ENCODE results near the gene ABCG2. TPM values are rescaled to one million over a fixed set of nuclear protein-coding genes. Genes with fewer than 3 reads are reported as not detected.

The ABCG2 gene
- total and polyA plus RNA-seq, 2 of the 4 experiments (the other 2 are of a cell fraction) = 0.50 to 1.1 TPM

- no peak overlapping the region for H3K4me2 ChIP-seq (ENCODE audit: low read depth, low read length)
- H3K18ac ChIP-seq (ENCODE audit: low read depth, low read length) = no peak overlapping the region
- intact Hi-C loops (cut with micrococcal nuclease) = no loop called here
- no peaks in the 10 kb centered on the region for H3K36me3 ChIP-seq (ENCODE audit: control insufficient read depth, insufficient read depth, low read length)
- H3K79me1 ChIP-seq (ENCODE audit: low read depth in 1 of 2, low read length in 2 of 2) = no peaks in the 10 kb centered on the region
- no peak overlapping the region for H3K27ac ChIP-seq (ENCODE audit: insufficient read depth, low read length)
- H3K27me3 ChIP-seq (ENCODE audit: control insufficient read depth, insufficient read depth, low read length) = no peaks in the 10 kb centered on the region
- H4K8ac ChIP-seq (ENCODE audit: low read depth in 2 of 2, low read length in 2 of 2) = no peak overlapping the region
- DNase-seq = no peak
- peak overlapping the region; percentile 23 for H2AFZ ChIP-seq (replicated peaks; ENCODE audit: low read length, poor library complexity)
- no peak overlapping the region for H4K91ac ChIP-seq (ENCODE audit: insufficient read depth, low read depth, low read length)
- H3K4ac ChIP-seq (ENCODE audit: low read depth, low read length) = no peak overlapping the region
- no peak overlapping the region for H2AK9ac ChIP-seq (replicated peaks; ENCODE audit: low read depth, low read length, poor library complexity)
- H2BK15ac ChIP-seq (ENCODE audit: low read depth, low read length) = no peak overlapping the region
- no peak overlapping the region for H3K4me3 ChIP-seq (ENCODE audit: insufficient read depth, low read depth, low read length)
- H2AK5ac ChIP-seq (ENCODE audit: low read depth, low read length) = no peak overlapping the region
- no peaks in the 10 kb centered on the region for H3K9me3 ChIP-seq (ENCODE audit: control insufficient read depth, insufficient read depth, low read length)
- 95% methylated on average over 4 of the region's 6 CpGs; no CpG with 5 or more reads in 1 of the 2 experiments for WGBS, 2 experiments (ENCODE audit: extremely low coverage in 2 of 2, insufficient read length in 1 of 2)
- H2BK5ac ChIP-seq (ENCODE audit: low read depth, low read length, poor library complexity, severe bottlenecking) = no peak overlapping the region
- in situ Hi-C loops (cut with MboI; ENCODE audit: low sequenced_read_pairs) = no loop called here
- no peak overlapping the region for H3K23ac ChIP-seq (ENCODE audit: low read depth, low read length)
- ATAC-seq (ENCODE audit: low read depth) = no peak
- BruUV-seq (replicated peaks) = no TSS peak
- no peak overlapping the region for H2BK120ac ChIP-seq (ENCODE audit: low read depth, low read length)
- POLR2A ChIA-PET (ENCODE audit: unreplicated experiment) = no interaction called here
- H4K5ac ChIP-seq (ENCODE audit: low read depth, low read length) = no peak overlapping the region
- dilution Hi-C loops (cut with HindIII; ENCODE audit: low sequenced_read_pairs, unreplicated experiment) = no loop called here
- no peak overlapping the region for H3K14ac ChIP-seq (replicated peaks; ENCODE audit: low read depth, low read length)
- CTCF ChIA-PET = no interaction called here
- H3K9ac ChIP-seq (ENCODE audit: low read depth, low read length) = no peak overlapping the region
- H4K20me1 ChIP-seq (ENCODE audit: insufficient read depth, low read length) = no peaks in the 10 kb centered on the region
- TF ChIP-seq MAZ (IDR thresholded peaks at IDR 0.05; ENCODE audit: borderline replicate concordance, low read depth, low read length) (no peak), MAFK (IDR thresholded peaks at IDR 0.05; ENCODE audit: low read depth, low read length) (no peak), RFX5 (IDR thresholded peaks at IDR 0.05; ENCODE audit: low read depth, low read length) (no peak), FOS (IDR thresholded peaks at IDR 0.05; ENCODE audit: low read depth, low read length) (no peak), ELK1 (IDR thresholded peaks at IDR 0.05; ENCODE audit: borderline replicate concordance, low read depth, low read length) (no peak), POLR2A (IDR thresholded peaks at IDR 0.05; ENCODE audit: low read depth, low read length) (no peak), NFE2L2 (IDR thresholded peaks at IDR 0.05; ENCODE audit: low read depth, low read length) (no peak), CEBPB (IDR thresholded peaks at IDR 0.05; ENCODE audit: low read depth, low read length) (no peak), USF2 (IDR thresholded peaks at IDR 0.05; ENCODE audit: low read depth, low read length) (no peak), BHLHE40 (IDR thresholded peaks at IDR 0.05; ENCODE audit: low read depth, low read length) (no peak), MXI1 (IDR thresholded peaks at IDR 0.05; ENCODE audit: borderline replicate concordance, low read depth, low read length) (no peak), CHD1 (IDR thresholded peaks at IDR 0.05; ENCODE audit: low read depth, low read length) (no peak), SMC3 (IDR thresholded peaks at IDR 0.05; ENCODE audit: low read depth, low read length) (no peak), RAD21 (IDR thresholded peaks at IDR 0.05; ENCODE audit: low read length) (no peak), RCOR1 (IDR thresholded peaks at IDR 0.05; ENCODE audit: insufficient replicate concordance, low read length) (no peak)
- TF ChIP-seq, protein P1, sequence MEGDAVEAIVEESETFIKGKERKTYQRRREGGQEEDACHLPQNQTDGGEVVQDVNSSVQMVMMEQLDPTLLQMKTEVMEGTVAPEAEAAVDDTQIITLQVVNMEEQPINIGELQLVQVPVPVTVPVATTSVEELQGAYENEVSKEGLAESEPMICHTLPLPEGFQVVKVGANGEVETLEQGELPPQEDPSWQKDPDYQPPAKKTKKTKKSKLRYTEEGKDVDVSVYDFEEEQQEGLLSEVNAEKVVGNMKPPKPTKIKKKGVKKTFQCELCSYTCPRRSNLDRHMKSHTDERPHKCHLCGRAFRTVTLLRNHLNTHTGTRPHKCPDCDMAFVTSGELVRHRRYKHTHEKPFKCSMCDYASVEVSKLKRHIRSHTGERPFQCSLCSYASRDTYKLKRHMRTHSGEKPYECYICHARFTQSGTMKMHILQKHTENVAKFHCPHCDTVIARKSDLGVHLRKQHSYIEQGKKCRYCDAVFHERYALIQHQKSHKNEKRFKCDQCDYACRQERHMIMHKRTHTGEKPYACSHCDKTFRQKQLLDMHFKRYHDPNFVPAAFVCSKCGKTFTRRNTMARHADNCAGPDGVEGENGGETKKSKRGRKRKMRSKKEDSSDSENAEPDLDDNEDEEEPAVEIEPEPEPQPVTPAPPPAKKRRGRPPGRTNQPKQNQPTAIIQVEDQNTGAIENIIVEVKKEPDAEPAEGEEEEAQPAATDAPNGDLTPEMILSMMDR (conservative IDR thresholded peaks at IDR 0.05; ENCODE audit: low read depth, low read length) = no peak
- H3K9me1 ChIP-seq (ENCODE audit: insufficient read depth, low read length) = no peaks in the 10 kb centered on the region
- no peaks in the 10 kb centered on the region for H3K4me1 ChIP-seq (ENCODE audit: control insufficient read depth, insufficient read depth, low read length)
- H3K56ac ChIP-seq (ENCODE audit: extremely low read depth, insufficient read depth, low read length) = no peak overlapping the region
- no peak overlapping the region for H2BK20ac ChIP-seq (ENCODE audit: low read depth, low read length)
Measured at GRCh38 chr4:88163336-88163735, 4.9 kb upstream of the ABCG2 start.

All from IMR-90 (cell line).